Trophoblast cell (in vitro differentiated cells and primary cell): ENCODE measurements around the gene RBPJ.
"Not testable (repeated sequence)": the region's sequence is repeated elsewhere in the genome, so short reads cannot be mapped to it uniquely, and the experiment has no call there.

Experiments
- DNase-seq, 2 donors: peaks; one replicate each; pipeline ENCODE4 v3.0.0-alpha.2; 2016
- H2AFZ ChIP-seq: 2 replicates; pipeline ENCODE4 v1.6.1; 2013; ENCODE audit warnings: low read length, moderate library complexity, mild to moderate bottlenecking; ENCODE audit not compliant: insufficient read depth, poor library complexity
- H2AK5ac ChIP-seq: 2 replicates; pipeline ENCODE4 v1.6.1; 2013; ENCODE audit warnings: mild to moderate bottlenecking, low read length
- H2BK120ac ChIP-seq: 2 replicates; pipeline ENCODE4 v1.6.1; 2013; ENCODE audit warnings: low read length, mild to moderate bottlenecking, moderate library complexity; ENCODE audit not compliant: insufficient read depth, poor library complexity
- H2BK12ac ChIP-seq: 2 replicates; pipeline ENCODE4 v1.6.1; 2013; ENCODE audit warnings: mild to moderate bottlenecking, low read length, moderate library complexity
- H2BK5ac ChIP-seq: 2 replicates; pipeline ENCODE4 v1.6.1; 2013; ENCODE audit warnings: low read length, low read depth, moderate library complexity, mild to moderate bottlenecking; ENCODE audit not compliant: poor library complexity
- H3K14ac ChIP-seq: 2 replicates; pipeline ENCODE4 v1.6.1; 2013; ENCODE audit warnings: mild to moderate bottlenecking, low read length
- H3K18ac ChIP-seq: 2 replicates; pipeline ENCODE4 v1.6.1; 2013; ENCODE audit warnings: mild to moderate bottlenecking, low read length
- H3K23ac ChIP-seq: 2 replicates; pipeline ENCODE4 v1.6.1; 2013; ENCODE audit warnings: low read length
- H3K27ac ChIP-seq: 2 replicates; pipeline ENCODE4 v1.5.1; 2013; ENCODE audit warnings: low read depth, mild to moderate bottlenecking, inconsistent platforms, low read length, moderate library complexity
- H3K27me3 ChIP-seq: 2 replicates; pipeline ENCODE4 v1.6.1; 2013; ENCODE audit warnings: inconsistent platforms, mild to moderate bottlenecking, low read length, moderate library complexity; ENCODE audit not compliant: insufficient read depth
- H3K36me3 ChIP-seq, 2 experiments: 1 replicate in 1 of 2; 2 replicates in 1 of 2; pipeline ENCODE4 v1.6.1; 2013; ENCODE audit warnings: low read length in 2 of 2, mild to moderate bottlenecking in 2 of 2, moderate library complexity in 1 of 2; ENCODE audit not compliant: insufficient read depth in 2 of 2, control insufficient read depth in 1 of 2
- H3K4ac ChIP-seq: 2 replicates; pipeline ENCODE4 v1.6.1; 2013; ENCODE audit warnings: low read depth, mild to moderate bottlenecking, low read length, moderate library complexity
- H3K4me1 ChIP-seq, 2 experiments: 1 replicate in 1 of 2; 2 replicates in 1 of 2; pipeline ENCODE4 v1.6.1; 2013; ENCODE audit warnings: low read length in 2 of 2, mild to moderate bottlenecking in 2 of 2, moderate library complexity in 1 of 2; ENCODE audit not compliant: insufficient read depth in 2 of 2, control insufficient read depth in 1 of 2
- H3K4me2 ChIP-seq: 2 replicates; pipeline ENCODE4 v1.6.1; 2013; ENCODE audit warnings: inconsistent platforms, mild to moderate bottlenecking, low read length, moderate library complexity
- H3K4me3 ChIP-seq: 2 replicates; pipeline ENCODE4 v1.5.1; 2013; ENCODE audit warnings: mild to moderate bottlenecking, low read depth, low read length, inconsistent platforms
- H3K79me1 ChIP-seq: one replicate; pipeline ENCODE4 v1.6.1; 2013; ENCODE audit warnings: low read length
- H3K79me2 ChIP-seq: 2 replicates; pipeline ENCODE4 v1.6.1; 2013; ENCODE audit warnings: low read length, mild to moderate bottlenecking; ENCODE audit not compliant: control insufficient read depth, insufficient read depth, poor library complexity
- H3K9ac ChIP-seq: 2 replicates; pipeline ENCODE4 v1.6.1; 2013; ENCODE audit warnings: mild to moderate bottlenecking, low read length
- H3K9me3 ChIP-seq: 2 replicates; pipeline ENCODE4 v1.6.1; 2013; ENCODE audit warnings: low read depth, mild to moderate bottlenecking, control low read depth, inconsistent platforms, low read length; ENCODE audit not compliant: insufficient read depth
- H4K12ac ChIP-seq: 2 replicates; pipeline ENCODE4 v1.6.1; 2013; ENCODE audit warnings: low read depth, mild to moderate bottlenecking, low read length, moderate library complexity
- H4K8ac ChIP-seq: 2 replicates; pipeline ENCODE4 v1.6.1; 2013; ENCODE audit warnings: low read depth, mild to moderate bottlenecking, low read length, moderate library complexity
- H4K91ac ChIP-seq: one replicate; pipeline ENCODE4 v1.6.1; 2013; ENCODE audit warnings: low read depth, mild to moderate bottlenecking, low read length, moderate library complexity
- WGBS: extraction: QIAGEN DNeasy Blood & Tissue Kit; methylation state at CpG from one replicate; pipeline ENCODE4 v1.1.7; 2013; ENCODE audit warnings: missing lambda C conversion rate; ENCODE audit not compliant: insufficient read length, insufficient coverage; ENCODE audit errors: extremely low coverage; 5-methylcytosine and 5-hydroxymethylcytosine counted together

RBPJ gene

GRCh38 chr4:26388671-26389070 is 67.9 kb downstream of the RBPJ start:
- no peak overlapping the region for H2BK12ac ChIP-seq
- no peak overlapping the region for H3K18ac ChIP-seq
- no peak overlapping the region for H2AFZ ChIP-seq
- H3K27me3 ChIP-seq: no peaks in the 10 kb centered on the region
- no peak overlapping the region for H4K91ac ChIP-seq
- H4K12ac ChIP-seq: no peak overlapping the region
- H2AK5ac ChIP-seq: no peak overlapping the region
- H4K8ac ChIP-seq: no peak overlapping the region
- H3K4ac ChIP-seq: no peak overlapping the region
- no CpG with 5 or more reads among the region's 5 CpGs for WGBS
- H3K4me3 ChIP-seq: no peak overlapping the region
- no peaks in the 10 kb centered on the region for H3K9me3 ChIP-seq
- no peak overlapping the region for H3K14ac ChIP-seq
- H3K9ac ChIP-seq: no peak overlapping the region
- no peak overlapping the region for H3K4me2 ChIP-seq
- H2BK5ac ChIP-seq: no peak overlapping the region
- no peaks in the 10 kb centered on the region for H3K4me1 ChIP-seq
- H3K36me3 ChIP-seq: peaks cover 0 to 2% of the 10 kb centered on the region in 2 experiments
- H3K79me2 ChIP-seq: no peaks in the 10 kb centered on the region
- no peak overlapping the region for H3K23ac ChIP-seq
- DNase-seq: no peak
- no peak overlapping the region for H2BK120ac ChIP-seq
- no peak overlapping the region for H3K27ac ChIP-seq
- no peaks in the 10 kb centered on the region for H3K79me1 ChIP-seq

GRCh38 chr4:26397086-26397485 is 76.3 kb downstream of the RBPJ start:
- no peak overlapping the region for H2BK5ac ChIP-seq
- H3K4me3 ChIP-seq: no peak overlapping the region
- no peaks in the 10 kb centered on the region for H3K36me3 ChIP-seq
- no peak overlapping the region for H3K23ac ChIP-seq
- H3K14ac ChIP-seq: no peak overlapping the region
- WGBS: no CpG with 5 or more reads among the region's 5 CpGs
- no peak overlapping the region for H3K9ac ChIP-seq
- H4K12ac ChIP-seq: no peak overlapping the region
- H2AFZ ChIP-seq: no peak overlapping the region
- H2BK12ac ChIP-seq: no peak overlapping the region
- H3K27me3 ChIP-seq: no peaks in the 10 kb centered on the region
- no peak overlapping the region for H3K27ac ChIP-seq
- no peak overlapping the region for H2AK5ac ChIP-seq
- no peak overlapping the region for H3K4ac ChIP-seq
- no peak overlapping the region for H4K8ac ChIP-seq
- H3K18ac ChIP-seq: no peak overlapping the region
- no peaks in the 10 kb centered on the region for H3K79me2 ChIP-seq
- no peaks in the 10 kb centered on the region for H3K4me1 ChIP-seq
- no peak overlapping the region for H4K91ac ChIP-seq
- H3K79me1 ChIP-seq: no peaks in the 10 kb centered on the region
- no peak overlapping the region for H2BK120ac ChIP-seq
- no peak for DNase-seq
- no peaks in the 10 kb centered on the region for H3K9me3 ChIP-seq
- H3K4me2 ChIP-seq: no peak overlapping the region

DNA sequence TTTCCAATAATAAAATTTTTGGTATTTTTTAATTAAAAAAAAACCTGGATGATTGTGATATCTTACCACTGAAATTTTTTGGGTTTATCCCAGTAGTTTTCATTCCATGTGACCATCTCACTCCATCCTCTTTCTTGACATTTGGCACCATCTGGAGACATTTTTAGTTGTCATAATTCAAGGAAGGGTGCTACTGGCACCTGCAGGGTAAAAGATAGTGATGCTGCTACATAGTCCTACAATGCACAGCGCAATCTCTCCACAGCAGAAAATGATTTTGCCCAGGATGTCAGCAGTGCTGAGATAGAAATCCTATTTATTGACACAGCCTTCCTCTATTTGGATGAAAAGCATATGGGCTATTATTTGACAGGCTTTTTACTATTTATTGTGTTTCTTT is 79.3 kb downstream of the RBPJ start:
- WGBS: no CpG with 5 or more reads among the region's 1 CpG
- Histone ChIP-seq H3K27ac (no peak overlapping the region), H3K4me2 (no peak overlapping the region), H3K4ac (no peak overlapping the region), H2BK12ac (no peak overlapping the region), H3K27me3 (no peaks in the 10 kb centered on the region), H3K9ac (no peak overlapping the region), H3K79me1 (no peaks in the 10 kb centered on the region), H3K79me2 (no peaks in the 10 kb centered on the region), H2AK5ac (no peak overlapping the region), H3K14ac (no peak overlapping the region), H3K36me3 (no peaks in the 10 kb centered on the region), H4K12ac (no peak overlapping the region), H4K91ac (no peak overlapping the region), H2BK5ac (no peak overlapping the region), H2AFZ (no peak overlapping the region), H4K8ac (no peak overlapping the region), H3K23ac (no peak overlapping the region), H2BK120ac (no peak overlapping the region), H3K9me3 (no peaks in the 10 kb centered on the region), H3K4me3 (no peak overlapping the region), H3K18ac (no peak overlapping the region), H3K4me1 (no peaks in the 10 kb centered on the region)
- DNase-seq: peak in 1 of 2 donors; percentile 9

GRCh38 chr4:26402017-26402416 is 81.2 kb downstream of the RBPJ start:
- not testable (repeated sequence) for H2AFZ ChIP-seq, H3K79me2 ChIP-seq, H3K18ac ChIP-seq, H4K8ac ChIP-seq, H2BK12ac ChIP-seq, H3K4me2 ChIP-seq, H2AK5ac ChIP-seq, H3K27ac ChIP-seq, H3K9me3 ChIP-seq, H3K14ac ChIP-seq, H3K9ac ChIP-seq, H2BK5ac ChIP-seq, DNase-seq, H3K4me3 ChIP-seq, H3K36me3 ChIP-seq, H3K23ac ChIP-seq, H4K12ac ChIP-seq, H2BK120ac ChIP-seq, H3K4ac ChIP-seq, H3K4me1 ChIP-seq, H3K27me3 ChIP-seq, H3K79me1 ChIP-seq, H4K91ac ChIP-seq
- no CpG with 5 or more reads among the region's 3 CpGs for WGBS
